B cell (primary cell): ENCODE results near the gene MTERF1. TPM values are rescaled to one million over a fixed set of nuclear protein-coding genes. Genes with fewer than 3 reads are reported as not detected.

Experiments
- ATAC-seq: fragments of 200-7000 bp; cut with Tn5 transposase; one replicate; pipeline ENCODE4 v1.10.0; 2021; ENCODE audit warnings: low read depth, mild to moderate bottlenecking, moderate number of reproducible peaks, moderate library complexity
- CTCF ChIA-PET: fragments of 350-600 bp; sonication (Branson Sonifier 250); formaldehyde crosslinking; loops from one replicate; lab custom pipeline; 2021; ENCODE audit warnings: antibody characterized with exemption, inconsistent platforms; lab: Charles Lee
- POLR2A ChIA-PET: fragments of 350-600 bp; sonication (Branson Sonifier 250); formaldehyde crosslinking; loops from one replicate; lab custom pipeline; 2021; ENCODE audit warnings: antibody characterized with exemption; lab: Charles Lee
- DNase-seq: peaks from one replicate; pipeline ENCODE4 v3.0.0; 2013
- H2AFZ ChIP-seq: 2 replicates; pipeline ENCODE4 v1.6.1; 2012; ENCODE audit warnings: mild to moderate bottlenecking, low read depth, low read length; ENCODE audit not compliant: insufficient read depth, poor library complexity, severe bottlenecking
- H3K27ac ChIP-seq, 2 donors: 1 replicate in 1 of 2; 2 replicates in 1 of 2; pipeline ENCODE4 v1.5.1; 2012 to 2013; ENCODE audit warnings: low read length in 2 of 2, mild to moderate bottlenecking in 2 of 2, moderate library complexity in 1 of 2
- H3K27me3 ChIP-seq, 4 experiments: fragments of 200-600 bp in 1 of 4; sonication (generic) in 1 of 4; replicated peaks in 1 of 4; 1 replicate in 2 of 4; 2 replicates in 2 of 4; pipeline versions ENCODE4 v1.6.1 to v1.7.0; 2013 to 2016; ENCODE audit warnings: low read length in 3 of 4, mild to moderate bottlenecking in 2 of 4, mixed read lengths in 1 of 4, moderate library complexity in 1 of 4; ENCODE audit not compliant: insufficient read depth in 4 of 4, control insufficient read depth in 3 of 4; ENCODE audit errors: control extremely low read depth in 1 of 4
- H3K36me3 ChIP-seq, 2 experiments: replicated peaks in 1 of 2; 1 replicate in 1 of 2; 2 replicates in 1 of 2; pipeline versions ENCODE4 v1.6.1 to v1.7.1; 2013; ENCODE audit warnings: low read length in 1 of 2; ENCODE audit not compliant: insufficient read depth in 2 of 2, control insufficient read depth in 1 of 2; ENCODE audit errors: control extremely low read depth in 1 of 2, extremely low read depth in 1 of 2
- H3K4me1 ChIP-seq, 2 donors: fragments of 200-600 bp in 1 of 2; sonication (generic) in 1 of 2; 1 replicate in 1 of 2; 2 replicates in 1 of 2; pipeline versions ENCODE4 v1.5.1 to v1.6.1; 2013 to 2017; ENCODE audit warnings: low read length in 2 of 2; ENCODE audit not compliant: control insufficient read depth in 2 of 2, insufficient read depth in 2 of 2
- H3K4me2 ChIP-seq: replicated peaks from 2 replicates; pipeline ENCODE3; 2012; ENCODE audit warnings: mild to moderate bottlenecking, low read depth, low read length; ENCODE audit not compliant: poor library complexity, severe bottlenecking
- H3K4me3 ChIP-seq, 5 experiments: fragments of 200-600 bp in 1 of 5; sonication (generic) in 1 of 5; 1 replicate in 3 of 5; 2 replicates in 2 of 5; pipeline versions ENCODE4 v1.5.1 to v1.7.0; 2011 to 2016; ENCODE audit warnings: low read length in 4 of 5, mild to moderate bottlenecking in 4 of 5, low read depth in 2 of 5, control low read depth in 1 of 5, moderate library complexity in 1 of 5; ENCODE audit not compliant: insufficient read depth in 1 of 5; ENCODE audit errors: control extremely low read depth in 1 of 5, extremely low read depth in 1 of 5
- H3K79me2 ChIP-seq: fragments of 200-600 bp; sonication (generic); one replicate; pipeline ENCODE4 v1.6.0; 2016; ENCODE audit warnings: low read length; ENCODE audit not compliant: control insufficient read depth, insufficient read depth
- H3K9ac ChIP-seq: fragments of 200-600 bp; sonication (generic); 2 replicates; pipeline ENCODE4 v1.6.1; 2017; ENCODE audit warnings: mild to moderate bottlenecking, low read length, moderate library complexity
- H3K9me3 ChIP-seq, 3 donors: one replicate each; pipeline versions ENCODE4 v1.6.1 to v1.7.1; 2013; ENCODE audit warnings: low read length in 2 of 3; ENCODE audit not compliant: control insufficient read depth in 2 of 3, insufficient read depth in 1 of 3; ENCODE audit errors: control extremely low read depth in 1 of 3
- H4K20me1 ChIP-seq: 2 replicates; pipeline ENCODE4 v1.6.0; 2012; ENCODE audit warnings: mild to moderate bottlenecking, low read length; ENCODE audit not compliant: insufficient read depth, control insufficient read depth, poor library complexity, severe bottlenecking
- H3K27ac Mint-ChIP-seq: one replicate; pipeline ENCODE4 v1.8.0; 2021; ENCODE audit warnings: mixed read lengths
- H3K27me3 Mint-ChIP-seq: one replicate; pipeline ENCODE4 v1.8.0; 2021; ENCODE audit warnings: mixed read lengths
- H3K4me1 Mint-ChIP-seq: one replicate; pipeline ENCODE4 v1.8.0; 2021; ENCODE audit warnings: mixed read lengths
- H3K4me3 Mint-ChIP-seq: one replicate; pipeline ENCODE4 v1.8.0; 2021; ENCODE audit warnings: mixed read lengths
- H3K9me3 Mint-ChIP-seq: one replicate; pipeline ENCODE4 v1.8.0; 2022; ENCODE audit warnings: mixed read lengths; ENCODE audit not compliant: insufficient read depth
- EZH2 ChIP-seq: IDR thresholded peaks from 2 replicates; pipeline ENCODE4 v1.6.1; 2012; ENCODE audit warnings: borderline replicate concordance, low read depth, mild to moderate bottlenecking, moderate library complexity, low read length; ENCODE audit not compliant: insufficient read depth, poor library complexity, severe bottlenecking
- WGBS: methylation state at CpG from one replicate; pipeline ENCODE4 v1.1.5; 2013; ENCODE audit warnings: missing lambda C conversion rate; ENCODE audit not compliant: insufficient coverage; 5-methylcytosine and 5-hydroxymethylcytosine counted together
- intact Hi-C: fragments of 100-400 bp; cut with micrococcal nuclease; formaldehyde crosslinking; loops from one replicate; pipeline ENCODE4 v1.10.0; 2022
- polyA plus RNA-seq: library from polyadenylated mRNA; depleted of rRNA; stranded (reverse); fragments of >200 nt; gene quantifications from 2 replicates; pipeline ENCODE4 v1.2.3, GENCODE V29; 2012
- total RNA-seq, 2 donors: library from RNA; stranded (reverse); fragments of 120-200 nt in 1 of 2; gene quantifications; 1 replicate in 1 of 2; 2 replicates in 1 of 2; pipeline versions ENCODE4 v1.2.3 to v1.2.4, GENCODE V29; 2013 to 2022
- TF ChIP-seq, protein P1 (sequence below): fragments of 200-600 bp; IDR thresholded peaks from one replicate; pipeline ENCODE4 v1.8.0; 2022; ENCODE audit warnings: antibody characterized with exemption, mild to moderate bottlenecking

Gene MTERF1
- total and polyA plus RNA-seq, 2 donors (not counting 1 experiment from before 2014, with no cell fraction given) = 5.4 to 34.4 TPM

DNA sequence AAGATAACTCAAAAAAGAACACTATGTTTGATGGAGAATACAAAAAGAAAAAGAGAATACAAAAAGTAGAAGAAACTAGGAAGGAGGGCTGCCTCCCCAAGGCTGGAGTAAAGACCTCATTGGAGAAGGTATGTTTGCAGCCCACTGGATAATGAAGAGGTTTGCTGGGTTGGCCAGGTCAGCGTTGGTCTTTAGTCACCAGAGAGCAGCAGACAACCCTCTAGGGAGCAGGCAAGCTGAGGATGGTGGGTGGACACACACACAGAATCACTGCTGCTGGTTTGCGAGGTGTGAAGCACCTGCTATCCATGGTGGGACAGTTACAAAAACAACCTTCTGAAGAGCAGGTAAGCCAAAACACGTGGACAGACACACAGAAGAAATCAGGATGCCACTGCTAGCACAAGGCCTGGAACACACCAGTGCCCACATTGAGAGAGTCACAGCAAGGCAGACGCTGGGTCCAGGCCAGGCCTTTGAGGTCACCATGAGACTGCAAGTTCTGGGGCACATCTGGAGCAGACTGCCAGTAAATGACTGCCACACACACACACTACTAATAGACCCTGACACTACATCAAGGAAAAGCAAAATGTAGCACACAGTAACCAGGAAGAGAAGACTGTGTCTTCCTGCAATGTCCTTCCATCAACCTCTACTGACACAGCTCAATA lies 43.0 kb downstream of the MTERF1 start:
- no peaks in the 10 kb centered on the region for H3K79me2 ChIP-seq
- no peaks in the 10 kb centered on the region for H3K27me3 ChIP-seq
- no peak overlapping the region for H3K4me3 Mint-ChIP-seq
- intact Hi-C loops = no loop called here
- ChIA-PET POLR2A (no interaction called here), CTCF (no interaction called here)
- H3K9me3 ChIP-seq = peaks cover 0 to 8% (median 5%) of the 10 kb centered on the region in 3 donors
- TF ChIP-seq EZH2 = no peak
- TF ChIP-seq, protein P1, sequence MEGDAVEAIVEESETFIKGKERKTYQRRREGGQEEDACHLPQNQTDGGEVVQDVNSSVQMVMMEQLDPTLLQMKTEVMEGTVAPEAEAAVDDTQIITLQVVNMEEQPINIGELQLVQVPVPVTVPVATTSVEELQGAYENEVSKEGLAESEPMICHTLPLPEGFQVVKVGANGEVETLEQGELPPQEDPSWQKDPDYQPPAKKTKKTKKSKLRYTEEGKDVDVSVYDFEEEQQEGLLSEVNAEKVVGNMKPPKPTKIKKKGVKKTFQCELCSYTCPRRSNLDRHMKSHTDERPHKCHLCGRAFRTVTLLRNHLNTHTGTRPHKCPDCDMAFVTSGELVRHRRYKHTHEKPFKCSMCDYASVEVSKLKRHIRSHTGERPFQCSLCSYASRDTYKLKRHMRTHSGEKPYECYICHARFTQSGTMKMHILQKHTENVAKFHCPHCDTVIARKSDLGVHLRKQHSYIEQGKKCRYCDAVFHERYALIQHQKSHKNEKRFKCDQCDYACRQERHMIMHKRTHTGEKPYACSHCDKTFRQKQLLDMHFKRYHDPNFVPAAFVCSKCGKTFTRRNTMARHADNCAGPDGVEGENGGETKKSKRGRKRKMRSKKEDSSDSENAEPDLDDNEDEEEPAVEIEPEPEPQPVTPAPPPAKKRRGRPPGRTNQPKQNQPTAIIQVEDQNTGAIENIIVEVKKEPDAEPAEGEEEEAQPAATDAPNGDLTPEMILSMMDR = no peak
- no peaks in the 10 kb centered on the region for H3K36me3 ChIP-seq
- WGBS = 52% methylated on average over 4 of the region's 4 CpGs
- no peak for ATAC-seq
- H2AFZ ChIP-seq = no peak overlapping the region
- no peak overlapping the region for H3K4me2 ChIP-seq
- H3K27ac ChIP-seq = no peak overlapping the region
- no peaks in the 10 kb centered on the region for H3K4me1 Mint-ChIP-seq
- no peaks in the 10 kb centered on the region for H4K20me1 ChIP-seq
- no peak overlapping the region for H3K27ac Mint-ChIP-seq
- peaks cover 5% of the 10 kb centered on the region for H3K9me3 Mint-ChIP-seq
- H3K4me3 ChIP-seq = no peak overlapping the region
- no peak overlapping the region for H3K9ac ChIP-seq
- no peaks in the 10 kb centered on the region for H3K4me1 ChIP-seq
- DNase-seq = no peak
- no peaks in the 10 kb centered on the region for H3K27me3 Mint-ChIP-seq

DNA sequence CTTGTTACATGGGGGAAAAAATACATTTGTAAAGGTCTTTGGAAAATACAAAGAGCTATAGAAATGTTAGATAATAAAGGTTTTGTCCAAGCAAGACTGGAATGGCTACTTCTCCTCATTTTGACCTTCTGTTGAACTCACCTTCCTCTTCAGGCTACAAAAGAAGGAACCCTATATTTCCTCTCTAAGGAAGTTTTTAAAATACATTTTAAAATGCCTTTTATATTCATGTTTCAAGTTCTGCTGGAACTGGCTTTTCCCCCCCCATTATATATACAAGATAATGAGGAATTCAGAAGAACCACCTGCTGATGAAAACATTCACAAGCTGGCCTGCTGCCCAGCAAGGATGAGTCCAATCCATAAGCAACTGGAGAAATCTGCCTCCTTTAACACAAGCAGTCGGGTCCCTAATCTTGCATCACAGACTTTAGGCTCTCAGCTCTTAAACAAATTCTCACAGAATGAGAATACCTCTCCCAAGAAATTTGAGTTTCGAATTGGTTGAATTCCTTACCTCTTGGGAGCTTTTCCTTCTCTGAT lies 44.6 kb downstream of the MTERF1 start:
- no peaks in the 10 kb centered on the region for H3K4me1 ChIP-seq
- no peaks in the 10 kb centered on the region for H3K9me3 ChIP-seq
- POLR2A ChIA-PET = no interaction called here
- WGBS = 90% methylated on average over 1 of the region's 2 CpGs
- no peaks in the 10 kb centered on the region for H3K4me1 Mint-ChIP-seq
- H3K27ac Mint-ChIP-seq = no peak overlapping the region
- H4K20me1 ChIP-seq = no peaks in the 10 kb centered on the region
- no peak overlapping the region for H3K9ac ChIP-seq
- no peaks in the 10 kb centered on the region for H3K36me3 ChIP-seq
- ATAC-seq (no peak), DNase-seq (no peak)
- no peaks in the 10 kb centered on the region for H3K9me3 Mint-ChIP-seq
- no peak overlapping the region for H3K27ac ChIP-seq
- no peak for TF ChIP-seq EZH2
- TF ChIP-seq, protein P1 = no peak
- H2AFZ ChIP-seq = no peak overlapping the region
- no peak overlapping the region for H3K4me3 Mint-ChIP-seq
- H3K79me2 ChIP-seq = no peaks in the 10 kb centered on the region
- CTCF ChIA-PET = no interaction called here
- no peaks in the 10 kb centered on the region for H3K27me3 ChIP-seq
- no peak overlapping the region for H3K4me2 ChIP-seq
- intact Hi-C loops = no loop called here
- H3K4me3 ChIP-seq = no peak overlapping the region
- no peaks in the 10 kb centered on the region for H3K27me3 Mint-ChIP-seq
